GM21447 (cell line): ENCODE data around the gene VIT.
"Not testable (repeated sequence)": the region's sequence is repeated elsewhere in the genome, so short reads cannot be mapped to it uniquely, and the experiment has no call there.

Experiments used
- ATAC-seq: cut with Tn5 transposase; IDR thresholded peaks from one replicate; pipeline ENCODE4 v1.9.1; 2021; ENCODE audit not compliant: unreplicated experiment

VIT gene

GRCh38 chr2:36801088-36801487 lies 104.6 kb downstream of the VIT start:
- ATAC-seq, result no peak

GRCh38 chr2:36802952-36803351 lies 106.4 kb downstream of the VIT start:
- ATAC-seq, result no peak

GRCh38 chr2:36805635-36806224 lies 109.2 kb downstream of the VIT start:
- ATAC-seq, result no peak

- ATAC-seq, result no peak
These were observed 110.8 kb downstream of the VIT start for GRCh38 chr2:36807223-36807886.

- no peak for ATAC-seq
These were observed 112.0 kb downstream of the VIT start for GRCh38 chr2:36808386-36809068.

GRCh38 chr2:36809069-36809445 lies 112.5 kb downstream of the VIT start:
- ATAC-seq, result no peak

- ATAC-seq, result no peak
These were observed 114.6 kb downstream of the VIT start for GRCh38 chr2:36811071-36811470.

- ATAC-seq, result no peak
These were observed 115.7 kb downstream of the VIT start for GRCh38 chr2:36812196-36812595.

- no peak for ATAC-seq
These were observed 122.0 kb downstream of the VIT start for GRCh38 chr2:36818542-36818941.

GRCh38 chr2:36819095-36819711 lies 122.7 kb downstream of the VIT start:
- ATAC-seq, result no peak

GRCh38 chr2:36820942-36821605 lies 124.6 kb downstream of the VIT start:
- no peak for ATAC-seq

GRCh38 chr2:36823862-36824261 lies 127.4 kb downstream of the VIT start:
- no peak for ATAC-seq

GRCh38 chr2:36824273-36824672 lies 127.8 kb downstream of the VIT start:
- no peak for ATAC-seq

GRCh38 chr2:36824683-36825082 lies 128.2 kb downstream of the VIT start:
- ATAC-seq, result not testable (repeated sequence)

- ATAC-seq, result no peak
These were observed 134.7 kb downstream of the VIT start for GRCh38 chr2:36831185-36831584.

GRCh38 chr2:36834203-36834602 lies 137.7 kb downstream of the VIT start:
- ATAC-seq, result no peak

GRCh38 chr2:36834731-36835524 lies 138.4 kb downstream of the VIT start:
- ATAC-seq, result no peak

GRCh38 chr2:36839976-36840617 lies 143.6 kb downstream of the VIT start:
- ATAC-seq, result no peak

GRCh38 chr2:36843838-36844237 lies 147.3 kb downstream of the VIT start:
- no peak for ATAC-seq

- ATAC-seq, result no peak
These were observed 152.8 kb downstream of the VIT start for GRCh38 chr2:36849265-36849664.
